Ovary (tissue), 3 donors: ENCODE measurements around the gene SRSF6.

Experiments used
- EP300 ChIP-seq: sonication (generic); formaldehyde crosslinking; IDR thresholded peaks from one replicate; pipeline ENCODE4 v1.6.1; 2017; ENCODE audit warnings: antibody characterized with exemption
- POLR2A ChIP-seq: fragments of 450-650 bp; IDR thresholded peaks from one replicate; pipeline ENCODE4 v1.6.1; 2017; ENCODE audit warnings: antibody characterized with exemption, mild to moderate bottlenecking, moderate library complexity
- TF ChIP-seq, protein P1 (sequence below), 3 donors: fragments of 450-650 bp in 2 of 3; fragments of 200-600 bp in 1 of 3; IDR thresholded peaks; one replicate each; pipeline versions ENCODE4 v1.5.1 to v1.8.0; 2016 to 2022; ENCODE audit warnings: antibody characterized with exemption in 3 of 3, mild to moderate bottlenecking in 1 of 3
- donor health status: DM: no; HTN: no; CAD: no.

DNA sequence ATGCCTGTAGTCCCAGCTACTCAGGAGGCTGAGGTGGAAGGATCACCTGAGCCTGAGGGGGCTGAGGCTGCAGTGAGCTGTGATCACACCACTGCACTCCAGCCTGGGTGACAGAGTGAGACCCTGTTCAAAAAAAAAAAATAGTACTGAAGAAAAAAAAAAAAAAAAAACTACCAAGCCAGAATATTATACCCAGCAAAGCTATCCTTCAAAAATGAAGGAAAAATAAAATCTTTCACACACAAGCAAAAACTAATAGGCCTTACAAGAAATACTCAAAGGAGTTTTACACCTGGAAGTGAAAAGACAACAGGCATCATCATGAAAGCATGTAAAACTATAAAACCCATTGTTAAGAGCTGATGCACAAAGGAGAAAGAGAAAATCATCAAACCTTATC lies 37.5 kb upstream of the SRSF6 start:
- TF ChIP-seq POLR2A (no peak), EP300 (no peak)
- TF ChIP-seq, protein P1, sequence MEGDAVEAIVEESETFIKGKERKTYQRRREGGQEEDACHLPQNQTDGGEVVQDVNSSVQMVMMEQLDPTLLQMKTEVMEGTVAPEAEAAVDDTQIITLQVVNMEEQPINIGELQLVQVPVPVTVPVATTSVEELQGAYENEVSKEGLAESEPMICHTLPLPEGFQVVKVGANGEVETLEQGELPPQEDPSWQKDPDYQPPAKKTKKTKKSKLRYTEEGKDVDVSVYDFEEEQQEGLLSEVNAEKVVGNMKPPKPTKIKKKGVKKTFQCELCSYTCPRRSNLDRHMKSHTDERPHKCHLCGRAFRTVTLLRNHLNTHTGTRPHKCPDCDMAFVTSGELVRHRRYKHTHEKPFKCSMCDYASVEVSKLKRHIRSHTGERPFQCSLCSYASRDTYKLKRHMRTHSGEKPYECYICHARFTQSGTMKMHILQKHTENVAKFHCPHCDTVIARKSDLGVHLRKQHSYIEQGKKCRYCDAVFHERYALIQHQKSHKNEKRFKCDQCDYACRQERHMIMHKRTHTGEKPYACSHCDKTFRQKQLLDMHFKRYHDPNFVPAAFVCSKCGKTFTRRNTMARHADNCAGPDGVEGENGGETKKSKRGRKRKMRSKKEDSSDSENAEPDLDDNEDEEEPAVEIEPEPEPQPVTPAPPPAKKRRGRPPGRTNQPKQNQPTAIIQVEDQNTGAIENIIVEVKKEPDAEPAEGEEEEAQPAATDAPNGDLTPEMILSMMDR (IDR thresholded peaks at IDR 0.05) = no peak
